ENCODE results near the gene DMRTC2. TPM values are rescaled to one million over a fixed set of nuclear protein-coding genes. Genes with fewer than 3 reads are reported as not detected.

The DMRTC2 gene
- total and polyA plus RNA-seq, 7 experiments from 2014 or later = 0.12 TPM; not detected in 6

DNA sequence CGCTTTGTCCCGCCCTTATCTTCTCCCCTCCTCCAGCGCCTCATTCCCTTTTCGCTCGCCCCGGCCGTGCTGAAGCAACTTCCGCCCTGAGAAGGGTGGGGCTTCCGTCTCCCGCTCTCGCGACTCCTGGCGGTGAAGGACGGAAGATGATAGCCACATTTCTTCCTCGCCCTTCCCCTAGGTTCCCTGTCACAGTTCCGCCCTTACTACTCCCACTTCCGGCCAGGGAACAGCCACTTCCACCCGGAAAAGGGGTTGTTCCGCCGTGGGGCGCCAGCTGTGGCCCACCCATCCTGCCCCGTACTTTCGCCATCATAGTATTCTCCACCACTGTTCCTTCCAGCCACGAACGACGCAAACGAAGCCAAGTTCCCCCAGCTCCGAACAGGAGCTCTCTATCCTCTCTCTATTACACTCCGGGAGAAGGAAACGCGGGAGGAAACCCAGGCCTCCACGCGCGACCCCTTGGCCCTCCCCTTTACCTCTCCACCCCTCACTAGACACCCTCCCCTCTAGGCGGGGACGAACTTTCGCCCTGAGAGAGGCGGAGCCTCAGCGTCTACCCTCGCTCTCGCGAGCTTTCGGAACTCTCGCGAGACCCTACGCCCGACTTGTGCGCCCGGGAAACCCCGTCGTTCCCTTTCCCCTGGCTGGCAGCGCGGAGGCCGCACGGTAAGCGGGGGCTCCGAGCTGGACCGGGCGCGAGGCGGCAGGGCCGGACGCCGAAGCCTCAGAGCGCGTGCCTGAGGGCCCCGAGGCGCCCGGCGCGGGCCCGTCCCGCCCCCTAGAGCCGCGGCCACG is 15.0 kb downstream of the DMRTC2 start, which contains the start of gene RPS19:
Gene RPS19, plus strand, starts transcription at position 638 of the 801 bp plus-strand sequence. CDS start 520 bp downstream, outside the sequence.
- H3K27me3 ChIP-seq (ENCODE audit: control insufficient read depth in 2 of 2, insufficient read depth in 2 of 2, low read length in 2 of 2) = no peaks in the 10 kb centered on the region
- Mint-ChIP-seq H3K27ac (peak within 1 kb of the TSS; percentile 91 to 98 (median 95)), H3K36me3 (peaks cover 4 to 40% (median 19%) of the 10 kb centered on the region in 5 donors), H3K27me3 (peaks cover 0 to 9% (median 0%) of the 10 kb centered on the region in 5 donors), H3K9me3 (no peaks in the 10 kb centered on the region), H3K4me3 (peak within 1 kb of the TSS; percentile 86 to 95 (median 93)), H3K4me1 (peaks cover 34 to 47% (median 41%) of the 10 kb centered on the region in 7 donors)
- no peaks in the 10 kb centered on the region for H3K9me3 ChIP-seq (ENCODE audit: control insufficient read depth in 2 of 3, low read length in 3 of 3)
- POLR2A ChIA-PET = interaction anchor here (0.7 to 10.0 kb wide), 19 partner anchors 8 to 596 kb away, joined by 3 to 220 read pairs (median 5); partner anchors contain the start of genes ARHGEF1, CD79A, ERFL and RABAC1
- H3K4me3 ChIP-seq (ENCODE audit: low read length) = peak within 1 kb of the TSS; percentile 90
- intact Hi-C loops (cut with micrococcal nuclease) = loop anchor here (1.0 to 2.0 kb wide), 14 partner anchors 11 to 597 kb away; partner anchors contain the start of genes RABAC1 (in 2 of the 2), DEDD2 (in 1 of the 2), PAFAH1B3 (in 1 of the 2) and PRR19 (in 1 of the 2)
- ATAC-seq = peak; percentile 92
- H3K27ac ChIP-seq (ENCODE audit: low read depth, low read length) = peak within 1 kb of the TSS; percentile 89
- CTCF ChIA-PET = interaction anchor here (0.7 to 3.0 kb wide), 18 partner anchors 13 to 175 kb away, joined by 3 to 38 read pairs (median 6); partner anchors contain the start of gene RABAC1
- H3K4me1 ChIP-seq (ENCODE audit: control insufficient read depth in 2 of 2, insufficient read depth in 2 of 2, low read length in 2 of 2) = peaks cover 39 to 43% of the 10 kb centered on the region in 2 donors
- peaks cover 11 to 37% (median 14%) of the 10 kb centered on the region in 3 experiments for H3K36me3 ChIP-seq (ENCODE audit: control insufficient read depth in 2 of 3, insufficient read depth in 3 of 3, low read length in 3 of 3)
- DNase-seq = peak; percentile 95 to 99 (median 98)

DNA sequence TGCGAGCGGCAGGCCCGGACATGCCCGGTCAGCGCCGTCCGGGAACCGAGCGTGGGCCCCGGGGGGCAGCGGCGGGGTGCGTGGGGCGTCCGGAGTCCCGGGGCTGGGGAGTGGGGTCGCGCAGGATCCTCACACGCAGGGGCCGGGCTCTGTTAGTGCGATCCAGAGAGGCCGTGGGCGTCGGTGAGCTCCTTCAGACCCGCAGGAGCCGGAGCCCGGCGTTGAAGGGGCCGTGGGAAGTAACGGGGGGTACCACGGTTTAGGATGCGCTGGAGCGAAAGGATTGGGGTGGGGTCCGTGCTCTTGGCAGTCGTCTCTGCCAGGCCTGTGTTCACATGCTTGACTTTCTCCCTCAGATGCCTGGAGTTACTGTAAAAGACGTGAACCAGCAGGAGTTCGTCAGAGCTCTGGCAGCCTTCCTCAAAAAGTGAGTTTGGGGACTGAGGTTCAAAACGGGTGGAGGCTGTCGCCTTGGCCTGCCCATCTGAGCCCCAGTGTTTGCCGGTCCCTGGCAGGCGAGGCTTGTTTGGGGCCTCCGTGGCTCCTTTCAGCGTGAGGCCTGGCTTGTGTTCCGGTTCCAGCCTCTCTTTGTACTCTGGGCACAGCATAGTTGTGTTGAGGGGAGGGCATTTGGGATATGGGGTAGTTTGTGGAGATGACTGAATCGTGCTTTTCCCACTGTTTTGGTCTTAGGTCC is 15.7 kb downstream of the DMRTC2 start:
- intact Hi-C loops (cut with micrococcal nuclease) = loop anchor here (1.0 to 2.0 kb wide), 5 partner anchors 11 to 598 kb away; no protein-coding TSS in a partner anchor
- DNase-seq = peak in 3 of 9 donors; percentile 23 to 34 (median 31)

DNA sequence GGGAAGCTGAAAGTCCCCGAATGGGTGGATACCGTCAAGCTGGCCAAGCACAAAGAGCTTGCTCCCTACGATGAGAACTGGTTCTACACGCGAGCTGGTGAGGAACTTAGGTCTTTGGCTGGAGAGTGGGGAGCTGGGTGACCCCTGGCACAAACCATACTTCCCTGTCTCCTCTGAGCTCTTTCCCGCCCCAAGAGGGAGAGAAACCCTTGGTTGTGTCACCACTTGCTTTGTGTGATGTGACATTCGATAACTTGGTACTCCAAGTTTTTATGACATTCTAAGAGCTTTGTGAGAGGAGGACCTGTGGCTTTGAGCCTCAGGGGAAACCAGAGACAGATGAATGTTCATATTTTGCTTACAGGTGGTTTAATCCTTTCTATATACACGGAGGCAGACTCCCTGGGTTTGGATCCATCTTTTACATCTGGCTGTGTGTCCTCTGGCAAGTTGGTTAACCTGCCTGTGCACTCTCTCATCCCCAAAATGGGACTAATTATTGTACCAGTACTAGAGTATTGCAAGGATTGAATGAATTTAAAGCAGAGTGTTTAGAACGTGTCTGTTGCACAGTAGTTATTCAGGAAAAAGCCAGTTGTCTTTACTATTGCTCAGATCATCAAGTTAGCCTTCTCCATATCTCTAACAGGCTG is 16.4 kb downstream of the DMRTC2 start:
- Mint-ChIP-seq H3K27ac (peak overlapping the region; percentile 81 to 95 (median 91)), H3K4me1 (peaks cover 34 to 55% (median 47%) of the 10 kb centered on the region in 7 donors), H3K9me3 (no peaks in the 10 kb centered on the region), H3K27me3 (peaks cover 0 to 5% (median 0%) of the 10 kb centered on the region in 5 donors), H3K4me3 (peak overlapping the region; percentile 86 to 95 (median 92)), H3K36me3 (peaks cover 4 to 45% (median 19%) of the 10 kb centered on the region in 5 donors)
- ChIA-PET POLR2A (interaction anchor here (0.6 to 10.0 kb wide), 12 partner anchors 10 to 378 kb away, joined by 3 to 220 read pairs (median 9); partner anchors contain the start of genes ARHGEF1, CD79A and RABAC1), CTCF (interaction anchor here (0.7 to 3.0 kb wide), 7 partner anchors 11 to 97 kb away, joined by 3 to 38 read pairs (median 6); partner anchors contain the start of gene RABAC1)
- peaks cover 41 to 46% of the 10 kb centered on the region in 2 donors for H3K4me1 ChIP-seq (ENCODE audit: control insufficient read depth in 2 of 2, insufficient read depth in 2 of 2, low read length in 2 of 2)
- H3K27me3 ChIP-seq (ENCODE audit: control insufficient read depth in 2 of 2, insufficient read depth in 2 of 2, low read length in 2 of 2) = no peaks in the 10 kb centered on the region
- H3K9me3 ChIP-seq (ENCODE audit: control insufficient read depth in 2 of 3, low read length in 3 of 3) = no peaks in the 10 kb centered on the region
- H3K4me3 ChIP-seq (ENCODE audit: low read length) = peak overlapping the region; percentile 90
- H3K36me3 ChIP-seq (ENCODE audit: control insufficient read depth in 2 of 3, insufficient read depth in 3 of 3, low read length in 3 of 3) = peaks cover 16 to 47% (median 16%) of the 10 kb centered on the region in 3 experiments
- ATAC-seq (no peak), DNase-seq (no peak)
- intact Hi-C loops (cut with micrococcal nuclease) = loop anchor here (2.0 kb wide), 2 partner anchors 74 to 598 kb away; no protein-coding TSS in a partner anchor
- peak overlapping the region; percentile 89 for H3K27ac ChIP-seq (ENCODE audit: low read depth, low read length)

More for the DNA sequence above, 15.7 kb downstream of the DMRTC2 start:
- peaks cover 16 to 44% (median 16%) of the 10 kb centered on the region in 3 experiments for H3K36me3 ChIP-seq (ENCODE audit: control insufficient read depth in 2 of 3, insufficient read depth in 3 of 3, low read length in 3 of 3)
- peak overlapping the region; percentile 89 for H3K27ac ChIP-seq (ENCODE audit: low read depth, low read length)
- CTCF ChIA-PET = interaction anchor here (0.7 to 3.0 kb wide), 13 partner anchors 12 to 174 kb away, joined by 3 to 38 read pairs (median 6); partner anchors contain the start of gene RABAC1
- peaks cover 34 to 53% (median 43%) of the 10 kb centered on the region in 7 donors for H3K4me1 Mint-ChIP-seq
- no peaks in the 10 kb centered on the region for H3K27me3 ChIP-seq (ENCODE audit: control insufficient read depth in 2 of 2, insufficient read depth in 2 of 2, low read length in 2 of 2)
- no peak for ATAC-seq
- peak overlapping the region; percentile 90 for H3K4me3 ChIP-seq (ENCODE audit: low read length)
- H3K9me3 Mint-ChIP-seq = no peaks in the 10 kb centered on the region
- no peaks in the 10 kb centered on the region for H3K9me3 ChIP-seq (ENCODE audit: control insufficient read depth in 2 of 3, low read length in 3 of 3)
- peaks cover 0 to 5% (median 0%) of the 10 kb centered on the region in 5 donors for H3K27me3 Mint-ChIP-seq
- peaks cover 4 to 43% (median 19%) of the 10 kb centered on the region in 5 donors for H3K36me3 Mint-ChIP-seq
- H3K4me3 Mint-ChIP-seq = peak overlapping the region; percentile 86 to 95 (median 92)
- H3K27ac Mint-ChIP-seq = peak overlapping the region; percentile 78 to 95 (median 91)
- peaks cover 40 to 46% of the 10 kb centered on the region in 2 donors for H3K4me1 ChIP-seq (ENCODE audit: control insufficient read depth in 2 of 2, insufficient read depth in 2 of 2, low read length in 2 of 2)
- POLR2A ChIA-PET = interaction anchor here (0.6 to 10.0 kb wide), 19 partner anchors 8 to 379 kb away, joined by 3 to 220 read pairs (median 5); partner anchors contain the start of genes ARHGEF1, CD79A, ERFL and RABAC1

DNA sequence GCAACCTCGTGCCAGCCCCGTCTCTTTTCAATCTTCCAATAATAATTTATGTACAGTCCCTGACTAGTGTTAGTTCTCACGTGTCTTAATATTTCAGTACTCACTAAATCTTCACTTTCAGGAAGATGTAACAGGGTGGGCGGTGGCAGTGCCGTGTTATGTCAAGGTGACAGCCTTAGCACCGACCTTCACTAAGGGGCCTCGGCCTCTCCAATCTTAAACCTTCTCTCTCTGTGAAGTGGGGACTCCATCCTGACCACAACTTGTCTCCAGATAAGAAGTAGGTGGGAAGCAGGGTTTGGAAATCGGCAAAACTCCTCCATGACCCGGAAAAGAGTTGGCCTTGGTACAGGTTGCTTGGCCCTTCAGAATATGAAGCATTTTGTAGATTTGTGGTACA is 17.0 kb downstream of the DMRTC2 start:
- Histone ChIP-seq H3K36me3 (ENCODE audit: control insufficient read depth in 2 of 3, insufficient read depth in 3 of 3, low read length in 3 of 3) (peaks cover 16 to 50% (median 16%) of the 10 kb centered on the region in 3 experiments), H3K4me3 (ENCODE audit: low read length) (no peak overlapping the region), H3K4me1 (ENCODE audit: control insufficient read depth in 2 of 2, insufficient read depth in 2 of 2, low read length in 2 of 2) (peaks cover 44 to 46% of the 10 kb centered on the region in 2 donors), H3K27me3 (ENCODE audit: control insufficient read depth in 2 of 2, insufficient read depth in 2 of 2, low read length in 2 of 2) (no peaks in the 10 kb centered on the region), H3K27ac (ENCODE audit: low read depth, low read length) (peak overlapping the region; percentile 89), H3K9me3 (ENCODE audit: control insufficient read depth in 2 of 3, low read length in 3 of 3) (no peaks in the 10 kb centered on the region)
- Mint-ChIP-seq H3K36me3 (peaks cover 4 to 48% (median 19%) of the 10 kb centered on the region in 5 donors), H3K27ac (peak overlapping the region; percentile 81 to 95 (median 91)), H3K4me3 (peak overlapping the region; percentile 86 to 95 (median 92)), H3K4me1 (peaks cover 37 to 59% (median 50%) of the 10 kb centered on the region in 7 donors), H3K9me3 (no peaks in the 10 kb centered on the region), H3K27me3 (peaks cover 0 to 5% (median 0%) of the 10 kb centered on the region in 5 donors)
- ChIA-PET CTCF (interaction anchor here (1.0 to 1.4 kb wide), 3 partner anchors 10 to 90 kb away, joined by 3 to 4 read pairs (median 3); no protein-coding TSS in a partner anchor), POLR2A (interaction anchor here (0.6 to 10.0 kb wide), 8 partner anchors 10 to 1245 kb away, joined by 3 to 220 read pairs (median 9); partner anchors contain the start of genes ARHGEF1, CD79A and RABAC1)
- no peak for DNase-seq
- intact Hi-C loops (cut with micrococcal nuclease) = loop anchor here (2.0 kb wide), 2 partner anchors 73 to 599 kb away; no protein-coding TSS in a partner anchor
- ATAC-seq = no peak

DNA sequence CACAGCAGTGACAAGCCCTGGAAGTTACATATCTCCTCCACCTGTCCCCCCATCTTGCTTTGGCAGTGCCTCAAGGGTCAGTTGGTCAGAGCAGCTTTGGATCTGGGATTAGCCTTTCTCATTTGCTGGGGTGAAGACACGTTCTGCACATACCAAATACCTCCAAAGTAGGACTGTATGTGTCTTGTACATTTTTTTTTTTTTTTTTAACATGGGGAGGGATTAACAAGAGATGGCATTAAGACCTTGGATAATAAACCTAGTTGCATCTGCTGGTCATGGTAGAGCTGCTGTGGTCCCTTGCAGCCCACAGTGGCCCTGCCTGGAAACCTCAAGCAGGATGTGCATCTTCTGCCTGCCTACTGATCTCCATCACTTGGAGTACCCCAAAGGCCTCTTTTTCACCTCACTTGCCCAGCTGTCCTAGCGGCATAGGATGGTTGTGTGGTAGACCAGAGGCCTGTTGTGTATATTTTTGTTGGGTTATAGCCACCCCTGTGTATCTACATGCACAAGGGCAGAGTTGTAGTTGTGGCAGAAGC is 17.7 kb downstream of the DMRTC2 start:
- DNase-seq (no peak), ATAC-seq (no peak)
- intact Hi-C loops (cut with micrococcal nuclease) = no loop called here
- Histone ChIP-seq H3K27ac (ENCODE audit: low read depth, low read length) (peak overlapping the region; percentile 89), H3K4me1 (ENCODE audit: control insufficient read depth in 2 of 2, insufficient read depth in 2 of 2, low read length in 2 of 2) (peaks cover 44 to 46% of the 10 kb centered on the region in 2 donors), H3K9me3 (ENCODE audit: control insufficient read depth in 2 of 3, low read length in 3 of 3) (no peaks in the 10 kb centered on the region), H3K27me3 (ENCODE audit: control insufficient read depth in 2 of 2, insufficient read depth in 2 of 2, low read length in 2 of 2) (no peaks in the 10 kb centered on the region), H3K36me3 (ENCODE audit: control insufficient read depth in 2 of 3, insufficient read depth in 3 of 3, low read length in 3 of 3) (peaks cover 16 to 50% (median 16%) of the 10 kb centered on the region in 3 experiments), H3K4me3 (ENCODE audit: low read length) (no peak overlapping the region)
- peaks cover 37 to 63% (median 52%) of the 10 kb centered on the region in 7 donors for H3K4me1 Mint-ChIP-seq
- peaks cover 4 to 48% (median 19%) of the 10 kb centered on the region in 5 donors for H3K36me3 Mint-ChIP-seq
- H3K4me3 Mint-ChIP-seq = peak overlapping the region; percentile 52 to 95 (median 90)
- POLR2A ChIA-PET = interaction anchor here (0.6 to 10.0 kb wide), 9 partner anchors 9 to 1245 kb away, joined by 3 to 220 read pairs (median 4); partner anchors contain the start of gene ARHGEF1
- CTCF ChIA-PET = interaction anchor here (0.6 to 1.5 kb wide), 6 partner anchors 8 to 90 kb away, joined by 3 to 8 read pairs (median 4); no protein-coding TSS in a partner anchor
- peak overlapping the region in 7 of 9 donors; percentile 76 to 93 (median 81) for H3K27ac Mint-ChIP-seq
- no peaks in the 10 kb centered on the region for H3K27me3 Mint-ChIP-seq
- H3K9me3 Mint-ChIP-seq = no peaks in the 10 kb centered on the region
